Loucy (cell line): ENCODE measurements around the gene JAZF1.

Experiments used
- EZH2phosphoT487 ChIP-seq: fragments of 200-600 bp; IDR thresholded peaks from 2 replicates; pipeline ENCODE4 v1.6.1; 2018; ENCODE audit warnings: antibody characterized with exemption, mild to moderate bottlenecking, moderate library complexity, borderline replicate concordance
- TF ChIP-seq, protein P1 (sequence below): fragments of 200-600 bp; sonication (generic); conservative IDR thresholded peaks from 2 replicates; pipeline ENCODE4 v1.5.1; 2014; ENCODE audit warnings: mild to moderate bottlenecking, antibody characterized with exemption, low read length

DNA sequence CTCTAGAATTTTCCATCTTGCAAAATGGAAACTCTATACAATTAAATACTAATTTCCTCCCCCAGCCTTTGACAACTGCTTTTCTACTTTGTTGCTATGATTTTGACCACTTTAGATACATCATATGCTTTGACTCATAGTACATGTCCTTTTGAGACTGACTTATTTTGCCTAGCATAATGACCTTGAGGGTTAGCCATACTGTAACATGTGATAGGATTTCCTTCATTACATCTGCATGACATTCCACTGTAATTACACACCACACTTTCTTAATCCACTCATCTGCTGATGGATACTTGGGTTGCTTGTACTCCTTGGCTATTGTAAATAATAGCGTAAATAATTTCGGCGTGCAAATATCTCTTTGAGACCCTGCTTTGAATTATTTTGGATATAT lies 127.7 kb downstream of the JAZF1 start:
- TF ChIP-seq, protein P1, sequence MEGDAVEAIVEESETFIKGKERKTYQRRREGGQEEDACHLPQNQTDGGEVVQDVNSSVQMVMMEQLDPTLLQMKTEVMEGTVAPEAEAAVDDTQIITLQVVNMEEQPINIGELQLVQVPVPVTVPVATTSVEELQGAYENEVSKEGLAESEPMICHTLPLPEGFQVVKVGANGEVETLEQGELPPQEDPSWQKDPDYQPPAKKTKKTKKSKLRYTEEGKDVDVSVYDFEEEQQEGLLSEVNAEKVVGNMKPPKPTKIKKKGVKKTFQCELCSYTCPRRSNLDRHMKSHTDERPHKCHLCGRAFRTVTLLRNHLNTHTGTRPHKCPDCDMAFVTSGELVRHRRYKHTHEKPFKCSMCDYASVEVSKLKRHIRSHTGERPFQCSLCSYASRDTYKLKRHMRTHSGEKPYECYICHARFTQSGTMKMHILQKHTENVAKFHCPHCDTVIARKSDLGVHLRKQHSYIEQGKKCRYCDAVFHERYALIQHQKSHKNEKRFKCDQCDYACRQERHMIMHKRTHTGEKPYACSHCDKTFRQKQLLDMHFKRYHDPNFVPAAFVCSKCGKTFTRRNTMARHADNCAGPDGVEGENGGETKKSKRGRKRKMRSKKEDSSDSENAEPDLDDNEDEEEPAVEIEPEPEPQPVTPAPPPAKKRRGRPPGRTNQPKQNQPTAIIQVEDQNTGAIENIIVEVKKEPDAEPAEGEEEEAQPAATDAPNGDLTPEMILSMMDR, result no peak
- TF ChIP-seq EZH2phosphoT487, result no peak
